Tibial nerve (tissue), 4 donors: ENCODE data around the gene SCO1. TPM values are rescaled to one million over a fixed set of nuclear protein-coding genes. Genes with fewer than 3 reads are reported as not detected.

Experiments
- DNase-seq, 2 donors: peaks; one replicate each; pipeline ENCODE4 v3.0.0-alpha.2; 2019; ENCODE audit warnings: low spot score in 2 of 2
- H3K27ac ChIP-seq, 4 donors: fragments of 200-600 bp; sonication (generic) in 3 of 4; one replicate each; pipeline ENCODE4 v1.5.1; 2017 to 2019; ENCODE audit warnings: mild to moderate bottlenecking in 1 of 4
- H3K27me3 ChIP-seq, 2 donors: fragments of 200-600 bp; sonication (generic) in 1 of 2; one replicate each; pipeline versions ENCODE4 v1.5.1 to v1.6.0; 2017 to 2019
- H3K36me3 ChIP-seq, 3 donors: fragments of 200-600 bp; sonication (generic); one replicate each; pipeline ENCODE4 v1.5.1; 2018 to 2019
- H3K4me1 ChIP-seq, 4 donors: fragments of 200-600 bp; sonication (generic) in 3 of 4; one replicate each; pipeline ENCODE4 v1.5.1; 2017 to 2019
- H3K4me3 ChIP-seq, 4 donors: fragments of 200-600 bp; sonication (generic) in 3 of 4; one replicate each; pipeline ENCODE4 v1.5.1; 2017 to 2019; ENCODE audit warnings: mild to moderate bottlenecking in 1 of 4, moderate library complexity in 1 of 4
- H3K9me3 ChIP-seq, 4 donors: fragments of 200-600 bp; sonication (generic) in 3 of 4; one replicate each; pipeline ENCODE4 v1.5.1; 2017 to 2019
- CTCF ChIP-seq, 5 experiments: fragments of 200-600 bp in 3 of 5; fragments of 450-650 bp in 2 of 5; sonication (generic) in 3 of 5; IDR thresholded peaks; one replicate each; pipeline ENCODE4 v1.5.1; 2016 to 2019; ENCODE audit warnings: antibody characterized with exemption in 5 of 5, mild to moderate bottlenecking in 3 of 5, moderate library complexity in 2 of 5
- EP300 ChIP-seq, 2 donors: sonication (generic); formaldehyde crosslinking; IDR thresholded peaks; one replicate each; pipeline ENCODE4 v1.6.1; 2017; ENCODE audit warnings: antibody characterized with exemption in 2 of 2, mild to moderate bottlenecking in 1 of 2
- POLR2A ChIP-seq, 2 donors: fragments of 450-650 bp; IDR thresholded peaks; one replicate each; pipeline ENCODE4 v1.6.1; 2017; ENCODE audit warnings: antibody characterized with exemption in 2 of 2, mild to moderate bottlenecking in 2 of 2, moderate library complexity in 2 of 2
- WGBS, 2 donors: methylation state at CpG; one replicate each; pipeline ENCODE4 v1.1.5; 2018; 5-methylcytosine and 5-hydroxymethylcytosine counted together
- total RNA-seq, 4 donors: library from RNA; depleted of rRNA; stranded (reverse); fragments of >200 nt; gene quantifications; one replicate each; pipeline ENCODE4 v1.1.0, GENCODE V29; 2016

SCO1 gene
- total RNA-seq, 4 donors from 2014 or later: 17.0 to 26.5 (median 19.5) TPM

GRCh38 chr17:10657148-10657547, 40.2 kb downstream of the SCO1 start, which contains the start of gene MYH3:
TSS of gene MYH3 (minus strand) at chr17:10657309. CDS start at chr17:10655064, 2,245 bp downstream.
- TF ChIP-seq CTCF (IDR thresholded peaks at IDR 0.05): no peak
- no peak for TF ChIP-seq EP300 (IDR thresholded peaks at IDR 0.05)
- TF ChIP-seq POLR2A (IDR thresholded peaks at IDR 0.05): no peak
- WGBS, 2 donors: 70 to 76% methylated on average over 15 of the region's 15 CpGs

GRCh38 chr17:10653987-10654386, 43.3 kb downstream of the SCO1 start:
- TF ChIP-seq POLR2A (IDR thresholded peaks at IDR 0.05) (no peak), CTCF (IDR thresholded peaks at IDR 0.05) (no peak), EP300 (IDR thresholded peaks at IDR 0.05) (no peak)
- Histone ChIP-seq H3K4me1 (no peaks in the 10 kb centered on the region), H3K27ac (no peak overlapping the region), H3K4me3 (no peak overlapping the region), H3K27me3 (no peaks in the 10 kb centered on the region), H3K36me3 (peaks cover 0 to 22% (median 0%) of the 10 kb centered on the region in 3 donors), H3K9me3 (no peaks in the 10 kb centered on the region)
- DNase-seq: no peak
- WGBS, 2 donors: 60 to 73% methylated on average over 5 of the region's 5 CpGs

More at GRCh38 chr17:10657148-10657547, 40.2 kb downstream of the SCO1 start, which contains the start of gene MYH3:
- DNase-seq: no peak
- H3K27me3 ChIP-seq: no peaks in the 10 kb centered on the region
- no peaks in the 10 kb centered on the region for H3K4me1 ChIP-seq
- H3K36me3 ChIP-seq: peaks cover 0 to 34% (median 0%) of the 10 kb centered on the region in 3 donors
- no peak within 1 kb of the TSS for H3K4me3 ChIP-seq
- H3K27ac ChIP-seq: no peak within 1 kb of the TSS
- no peaks in the 10 kb centered on the region for H3K9me3 ChIP-seq

GRCh38 chr17:10652984-10653659, 44.2 kb downstream of the SCO1 start:
- Histone ChIP-seq H3K4me3 (no peak overlapping the region), H3K27ac (no peak overlapping the region), H3K36me3 (peaks cover 0 to 23% (median 0%) of the 10 kb centered on the region in 3 donors), H3K9me3 (no peaks in the 10 kb centered on the region), H3K27me3 (no peaks in the 10 kb centered on the region), H3K4me1 (no peaks in the 10 kb centered on the region)
- TF ChIP-seq CTCF (IDR thresholded peaks at IDR 0.05): no peak
- WGBS, 2 donors: 48 to 63% methylated on average over 11 of the region's 11 CpGs
- no peak for DNase-seq

- WGBS, 2 donors: 75 to 95% methylated on average over 9 of the region's 9 CpGs
- H3K9me3 ChIP-seq: no peaks in the 10 kb centered on the region
- H3K27ac ChIP-seq: no peak overlapping the region
- no peak for DNase-seq
- H3K4me1 ChIP-seq: no peaks in the 10 kb centered on the region
- TF ChIP-seq EP300 (IDR thresholded peaks at IDR 0.05) (no peak), CTCF (IDR thresholded peaks at IDR 0.05) (no peak), POLR2A (IDR thresholded peaks at IDR 0.05) (no peak)
- H3K4me3 ChIP-seq: no peak overlapping the region
- no peaks in the 10 kb centered on the region for H3K27me3 ChIP-seq
- H3K36me3 ChIP-seq: peaks cover 0 to 26% (median 0%) of the 10 kb centered on the region in 3 donors
These were observed 45.4 kb downstream of the SCO1 start for GRCh38 chr17:10651927-10652326.

- peaks cover 0 to 36% (median 0%) of the 10 kb centered on the region in 3 donors for H3K36me3 ChIP-seq
- no peak overlapping the region for H3K27ac ChIP-seq
- no peak overlapping the region for H3K4me3 ChIP-seq
- no peaks in the 10 kb centered on the region for H3K9me3 ChIP-seq
- no peak for DNase-seq
- no peaks in the 10 kb centered on the region for H3K27me3 ChIP-seq
- TF ChIP-seq CTCF (IDR thresholded peaks at IDR 0.05): no peak
- TF ChIP-seq POLR2A (IDR thresholded peaks at IDR 0.05): no peak
- TF ChIP-seq EP300 (IDR thresholded peaks at IDR 0.05): no peak
- H3K4me1 ChIP-seq: no peaks in the 10 kb centered on the region
- WGBS, 2 donors: 87 to 91% methylated on average over 5 of the region's 5 CpGs
These were observed 47.7 kb downstream of the SCO1 start for GRCh38 chr17:10649602-10650001.
